Activated T-cell treated with anti-CD3 and anti-CD28 coated beads, Interleukin-2, amount 50 U/mL, for 72 hours (primary cell): Measurements from ENCODE around the gene FAM161B. TPM values are rescaled to one million over a fixed set of nuclear protein-coding genes. Genes with fewer than 3 reads are reported as not detected.

Experiments
- ATAC-seq, 2 donors: fragments of 150-1000 bp; cut with Tn5 transposase; replicated peaks in 1 of 2; 2 replicates each; pipeline ENCODE4 v1.10.0; 2021; ENCODE audit warnings: moderate library complexity in 2 of 2, mild to moderate bottlenecking in 1 of 2
- DNase-seq, 2 donors: peaks; one replicate each; pipeline ENCODE4 v3.0.0; 2021 to 2022; ENCODE audit warnings: mixed read lengths in 1 of 2
- H3K27ac Mint-ChIP-seq: one replicate; pipeline ENCODE4 v1.8.0; 2022; ENCODE audit warnings: mild to moderate bottlenecking, moderate library complexity, mixed read lengths
- H3K27me3 Mint-ChIP-seq: one replicate; pipeline ENCODE4 v1.8.0; 2022; ENCODE audit warnings: low read depth, mixed read lengths
- H3K36me3 Mint-ChIP-seq, 2 donors: one replicate each; pipeline ENCODE4 v1.8.0; 2022; ENCODE audit warnings: mixed read lengths in 2 of 2, mild to moderate bottlenecking in 1 of 2; ENCODE audit not compliant: insufficient read depth in 2 of 2
- H3K4me1 Mint-ChIP-seq: one replicate; pipeline ENCODE4 v1.8.0; 2022; ENCODE audit warnings: low read depth, mixed read lengths
- H3K4me3 Mint-ChIP-seq, 2 donors: one replicate each; pipeline ENCODE4 v1.8.0; 2022; ENCODE audit warnings: mild to moderate bottlenecking in 2 of 2, mixed read lengths in 2 of 2, moderate library complexity in 2 of 2
- H3K9me3 Mint-ChIP-seq, 2 donors: one replicate each; pipeline ENCODE4 v1.8.0; 2022; ENCODE audit warnings: mixed read lengths in 2 of 2
- total RNA-seq, 2 donors: library from RNA; stranded (reverse); gene quantifications; one replicate each; pipeline ENCODE4 v1.2.3, GENCODE V29; 2022

The FAM161B gene
- total RNA-seq, 2 donors from 2014 or later: 2.7 to 3.1 TPM

DNA sequence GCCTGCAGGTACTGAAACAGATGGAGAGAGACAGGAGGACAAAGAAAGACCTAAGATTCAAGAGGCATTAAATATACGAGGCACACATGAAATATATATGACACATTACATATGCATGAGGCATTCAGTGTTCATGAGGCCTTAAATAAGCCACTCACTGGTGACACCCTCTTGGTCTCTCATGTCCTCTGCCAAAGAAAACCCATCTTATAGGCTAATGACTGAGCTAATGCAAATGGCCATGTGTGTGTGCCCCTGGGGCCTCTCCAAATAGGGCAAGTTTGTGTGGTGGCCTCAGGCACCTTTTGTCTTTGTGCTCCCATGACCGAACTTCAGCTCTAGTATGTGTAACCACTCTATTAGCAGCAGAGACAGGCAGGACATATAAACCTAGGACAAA, 19.0 kb upstream of the FAM161B start:
- Mint-ChIP-seq H3K36me3 (peaks cover under 1 to 3% of the 10 kb centered on the region in 2 donors), H3K9me3 (no peaks in the 10 kb centered on the region), H3K27me3 (no peaks in the 10 kb centered on the region), H3K4me3 (no peak overlapping the region), H3K4me1 (no peaks in the 10 kb centered on the region), H3K27ac (no peak overlapping the region)
- ATAC-seq: no peak
- DNase-seq: no peak

DNA sequence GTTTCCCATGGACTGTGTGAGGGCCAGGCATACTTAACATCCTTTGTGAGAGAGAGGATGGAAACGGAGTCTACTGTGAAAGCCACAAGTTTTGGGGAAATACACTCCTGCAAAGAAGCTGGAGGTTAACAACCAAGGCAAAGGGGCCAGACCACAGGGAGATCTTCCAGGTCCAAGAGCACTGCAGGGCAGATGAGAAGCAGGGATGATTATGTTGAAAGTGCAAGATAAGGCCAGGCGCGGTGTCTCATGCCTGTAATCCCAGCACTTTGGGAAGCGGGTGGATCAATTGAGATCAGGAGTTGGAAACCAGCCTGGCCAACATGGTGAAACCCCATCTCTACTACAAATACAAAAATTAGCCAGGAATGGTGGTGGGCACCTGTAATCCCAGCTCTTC, 15.3 kb upstream of the FAM161B start:
- no peak for ATAC-seq
- peaks cover 5 to 8% of the 10 kb centered on the region in 2 donors for H3K36me3 Mint-ChIP-seq

DNA sequence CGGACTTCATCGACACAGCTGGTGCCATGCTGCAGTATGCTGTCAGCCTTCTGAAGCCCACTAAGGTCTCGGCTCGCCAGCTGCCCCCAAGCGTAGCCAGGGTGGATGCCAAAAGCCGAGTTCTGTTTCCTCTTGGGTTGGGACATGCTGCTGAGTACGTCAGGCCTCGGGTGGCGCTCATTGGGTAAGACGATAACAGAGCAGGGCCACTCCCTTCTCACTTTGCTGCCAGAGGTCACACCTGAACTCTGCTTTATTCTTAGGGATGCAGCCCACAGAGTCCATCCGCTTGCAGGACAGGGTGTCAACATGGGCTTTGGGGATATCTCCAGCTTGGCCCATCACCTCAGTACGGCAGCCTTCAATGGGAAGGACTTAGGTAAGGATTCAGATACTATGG, 11.3 kb upstream of the FAM161B start:
- Mint-ChIP-seq H3K9me3 (no peaks in the 10 kb centered on the region), H3K36me3 (peaks cover 5 to 10% of the 10 kb centered on the region in 2 donors), H3K4me3 (no peak overlapping the region)

More for the DNA sequence above, 15.3 kb upstream of the FAM161B start:
- no peak for DNase-seq
- Mint-ChIP-seq H3K4me1 (no peaks in the 10 kb centered on the region), H3K9me3 (no peaks in the 10 kb centered on the region), H3K4me3 (no peak overlapping the region), H3K27ac (no peak overlapping the region), H3K27me3 (no peaks in the 10 kb centered on the region)

DNA sequence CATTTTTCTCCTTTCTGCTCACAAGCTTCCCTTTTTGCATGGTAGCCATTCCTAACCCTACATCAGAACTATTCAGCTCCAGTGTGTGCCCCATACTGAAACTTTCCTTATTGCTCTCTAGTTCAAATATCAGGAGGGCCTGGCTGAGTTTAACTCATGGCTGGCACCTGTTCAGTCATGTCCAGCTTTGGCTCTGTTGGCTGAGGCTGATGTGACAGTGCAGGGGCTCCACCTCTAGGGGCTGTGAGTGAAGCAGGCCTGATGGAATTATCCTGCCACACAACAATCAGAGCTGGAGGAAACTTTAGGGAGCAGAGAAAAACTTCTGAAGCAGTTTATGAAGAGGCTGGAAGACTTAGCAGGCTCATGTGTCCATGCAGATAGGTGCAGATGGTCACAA, 8.7 kb upstream of the FAM161B start:
- no peak overlapping the region for H3K4me3 Mint-ChIP-seq
- no peaks in the 10 kb centered on the region for H3K9me3 Mint-ChIP-seq
- peaks cover 3 to 11% of the 10 kb centered on the region in 2 donors for H3K36me3 Mint-ChIP-seq
- H3K4me1 Mint-ChIP-seq: no peaks in the 10 kb centered on the region
- peak overlapping the region; percentile 20 for H3K27ac Mint-ChIP-seq
- ATAC-seq (no peak), DNase-seq (no peak)
- H3K27me3 Mint-ChIP-seq: no peaks in the 10 kb centered on the region

More for the DNA sequence above, 11.3 kb upstream of the FAM161B start:
- no peak overlapping the region for H3K27ac Mint-ChIP-seq
- ATAC-seq: no peak
- H3K4me1 Mint-ChIP-seq: no peaks in the 10 kb centered on the region
- H3K27me3 Mint-ChIP-seq: no peaks in the 10 kb centered on the region
- no peak for DNase-seq

DNA sequence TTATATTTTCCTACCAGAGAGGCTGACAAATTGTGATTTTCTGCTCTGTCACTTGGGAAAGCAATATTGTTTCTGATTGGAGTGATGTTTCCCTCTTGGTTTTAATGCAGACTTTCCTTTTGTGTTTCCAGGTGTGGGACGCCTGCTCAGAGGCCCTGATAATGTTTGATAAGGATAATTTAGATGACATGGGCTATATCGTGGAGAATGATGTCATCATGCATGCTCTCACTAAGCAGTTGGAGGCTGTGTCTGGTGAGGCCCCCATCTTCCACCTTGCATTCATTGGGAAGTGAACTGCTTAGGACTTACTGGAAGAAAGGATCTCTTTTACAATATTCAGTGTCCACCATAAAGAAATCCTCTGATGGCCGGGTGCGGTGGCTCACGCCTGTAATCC, 5.8 kb upstream of the FAM161B start:
- ATAC-seq (no peak), DNase-seq (no peak)
- Mint-ChIP-seq H3K27ac (no peak overlapping the region), H3K36me3 (peaks cover 3 to 7% of the 10 kb centered on the region in 2 donors), H3K4me3 (no peak overlapping the region), H3K9me3 (no peaks in the 10 kb centered on the region), H3K27me3 (no peaks in the 10 kb centered on the region), H3K4me1 (peaks cover 11% of the 10 kb centered on the region)

DNA sequence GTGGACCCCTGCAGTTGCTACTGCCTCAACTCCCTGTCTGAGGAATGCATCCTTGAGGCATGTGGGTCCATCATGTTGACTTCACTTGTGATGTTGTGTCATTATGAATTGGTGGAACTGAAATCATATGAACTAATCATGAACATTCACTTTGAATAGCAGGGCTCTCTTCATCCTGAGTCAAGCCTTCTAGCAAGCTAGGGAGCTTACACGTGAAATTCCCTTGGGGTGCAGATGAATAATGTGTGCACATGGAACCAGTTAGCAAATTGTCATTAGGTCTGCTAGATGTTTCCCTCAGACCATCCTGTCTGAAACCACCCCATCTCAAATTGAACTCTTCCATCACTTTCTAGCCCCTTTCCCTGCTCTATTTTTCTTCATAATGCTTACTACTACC, 3.8 kb upstream of the FAM161B start:
- Mint-ChIP-seq H3K36me3 (peaks cover 0 to 7% of the 10 kb centered on the region in 2 donors), H3K9me3 (no peaks in the 10 kb centered on the region), H3K27me3 (no peaks in the 10 kb centered on the region), H3K27ac (no peak overlapping the region), H3K4me3 (no peak overlapping the region), H3K4me1 (peaks cover 11% of the 10 kb centered on the region)
- DNase-seq (no peak), ATAC-seq (no peak)

DNA sequence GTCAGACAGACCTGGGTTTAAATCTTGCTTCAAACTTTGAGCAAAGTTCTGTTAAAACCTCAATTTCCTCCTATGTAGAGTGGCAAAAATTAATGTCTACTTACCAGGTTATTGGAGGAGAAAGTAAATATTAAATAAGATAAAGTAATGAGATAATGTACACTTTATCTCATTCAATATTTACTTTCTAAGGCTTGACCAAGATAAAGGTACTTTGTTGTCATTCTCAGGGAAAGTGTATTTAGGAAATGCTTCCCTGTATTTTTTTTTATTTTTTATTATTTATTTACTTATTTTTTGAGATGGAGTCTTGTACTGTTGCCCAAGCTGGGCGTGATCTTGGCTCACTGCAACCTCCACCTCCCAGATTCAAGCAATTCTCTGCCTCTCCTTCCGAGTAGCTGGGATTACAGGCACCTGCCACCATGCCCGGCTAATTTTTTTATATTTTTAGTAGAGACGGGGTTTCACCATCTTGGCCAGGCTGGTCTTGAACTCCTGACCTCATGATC, 4.7 kb downstream of the FAM161B start:
- no peaks in the 10 kb centered on the region for H3K9me3 Mint-ChIP-seq
- no peaks in the 10 kb centered on the region for H3K27me3 Mint-ChIP-seq
- DNase-seq (no peak), ATAC-seq (no peak)
- no peaks in the 10 kb centered on the region for H3K36me3 Mint-ChIP-seq
- no peaks in the 10 kb centered on the region for H3K4me1 Mint-ChIP-seq
- no peak overlapping the region for H3K4me3 Mint-ChIP-seq
- no peak overlapping the region for H3K27ac Mint-ChIP-seq

DNA sequence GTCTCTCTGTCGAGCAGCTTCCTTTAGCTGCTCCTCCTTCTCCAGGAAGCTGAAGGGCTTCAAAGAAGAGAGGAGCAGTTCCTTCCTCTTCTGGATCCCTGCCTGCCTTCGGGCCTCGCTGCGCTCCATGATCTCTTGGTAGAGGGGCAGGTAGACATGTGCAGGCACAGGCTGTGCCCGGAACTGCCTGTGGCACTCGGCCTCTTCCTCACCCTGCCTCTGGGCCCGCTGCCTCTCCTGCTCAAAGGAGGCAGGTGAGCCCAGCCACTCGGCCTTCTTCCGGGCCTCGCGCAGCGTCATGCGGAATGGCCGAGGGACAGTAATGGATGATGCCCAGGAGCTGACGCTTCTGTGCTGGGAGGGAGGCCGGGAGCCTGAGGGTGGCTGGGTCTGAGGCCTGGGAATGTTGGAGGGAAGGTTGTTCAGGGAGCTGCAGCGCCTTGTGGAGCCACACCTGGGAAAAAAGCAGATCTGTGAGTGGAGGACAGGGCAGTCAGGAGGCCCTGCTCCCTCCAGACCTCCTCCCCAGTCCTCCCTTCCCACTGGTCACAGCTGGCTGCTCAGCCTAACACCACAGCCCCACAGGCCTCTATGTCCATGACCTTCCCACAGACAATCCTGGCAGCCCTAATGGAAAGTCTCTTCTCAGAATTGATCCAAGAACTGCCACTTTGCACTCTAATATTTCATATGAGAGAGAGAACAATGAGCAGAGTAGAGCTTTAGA, 5.3 kb downstream of the FAM161B start:
- Mint-ChIP-seq H3K4me1 (no peaks in the 10 kb centered on the region), H3K27ac (no peak overlapping the region), H3K9me3 (no peaks in the 10 kb centered on the region), H3K27me3 (no peaks in the 10 kb centered on the region), H3K36me3 (no peaks in the 10 kb centered on the region), H3K4me3 (no peak overlapping the region)
- no peak for ATAC-seq
- no peak for DNase-seq

DNA sequence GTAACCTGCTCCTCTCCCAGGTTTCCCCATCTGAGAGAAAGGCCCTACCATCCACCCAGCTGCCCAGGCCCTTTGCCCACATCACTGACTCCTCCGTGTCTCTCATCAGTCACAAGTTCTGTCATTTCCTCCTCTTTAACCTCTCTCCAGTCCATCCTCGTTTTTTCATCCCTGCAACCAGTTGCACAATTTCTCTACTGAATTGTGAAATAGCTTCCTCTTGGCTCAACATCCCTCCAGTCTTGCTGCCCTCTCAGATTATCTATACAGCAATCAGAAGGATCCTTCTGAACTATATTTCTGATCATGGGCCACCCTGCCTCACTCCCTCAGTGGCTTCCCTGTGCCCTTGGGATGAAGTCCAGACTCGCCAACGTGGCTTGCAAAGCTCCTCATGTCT, 6.8 kb downstream of the FAM161B start:
- no peak for ATAC-seq
- Mint-ChIP-seq H3K36me3 (no peaks in the 10 kb centered on the region), H3K27me3 (no peaks in the 10 kb centered on the region), H3K4me3 (no peak overlapping the region), H3K4me1 (no peaks in the 10 kb centered on the region), H3K27ac (peak overlapping the region; percentile 1), H3K9me3 (no peaks in the 10 kb centered on the region)
- no peak for DNase-seq

DNA sequence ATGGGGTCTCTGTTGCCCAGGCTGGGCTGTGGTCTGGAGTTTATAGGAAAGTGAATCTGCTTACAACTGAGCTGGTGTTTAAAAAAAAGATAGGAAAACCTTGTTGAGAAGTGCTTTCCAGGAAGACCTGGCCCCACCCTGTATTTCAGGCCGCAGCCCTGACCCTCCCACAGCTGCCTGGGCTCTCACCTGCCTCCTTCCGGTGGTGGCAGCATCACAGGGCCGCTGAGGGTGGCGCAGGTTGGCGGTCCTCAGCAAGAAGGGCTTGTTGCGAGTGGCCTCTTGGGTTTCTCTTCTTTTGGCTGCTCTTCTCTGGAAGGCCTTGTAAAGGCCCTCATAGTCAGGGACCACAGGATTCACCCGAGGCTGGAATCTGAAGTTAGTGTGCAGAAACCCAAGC, 7.7 kb downstream of the FAM161B start:
- Mint-ChIP-seq H3K4me3 (no peak overlapping the region), H3K9me3 (no peaks in the 10 kb centered on the region), H3K36me3 (no peaks in the 10 kb centered on the region), H3K4me1 (no peaks in the 10 kb centered on the region), H3K27ac (no peak overlapping the region), H3K27me3 (no peaks in the 10 kb centered on the region)
- ATAC-seq (no peak), DNase-seq (no peak)

DNA sequence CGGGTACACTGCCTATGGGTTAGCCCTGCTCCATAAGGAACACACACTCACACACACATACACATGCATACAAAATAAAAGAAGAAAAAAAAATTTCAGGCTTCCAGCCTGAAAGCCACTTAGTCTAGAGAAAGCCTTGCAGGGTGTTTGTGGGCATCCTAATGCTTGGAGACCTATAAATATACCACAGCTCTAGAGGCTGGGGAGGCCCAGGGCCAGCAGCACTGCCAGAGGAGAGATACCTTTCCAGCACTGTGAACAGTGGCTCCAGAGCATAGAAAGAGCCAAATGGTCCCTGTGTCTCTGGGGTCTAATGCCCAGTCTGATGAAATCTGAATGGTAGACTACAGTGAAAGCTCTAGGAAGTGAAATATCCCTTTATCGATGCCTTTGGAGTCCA, 12.9 kb downstream of the FAM161B start:
- DNase-seq: no peak
- Mint-ChIP-seq H3K4me1 (no peaks in the 10 kb centered on the region), H3K36me3 (peaks cover 0 to 7% of the 10 kb centered on the region in 2 donors), H3K9me3 (no peaks in the 10 kb centered on the region), H3K4me3 (no peak overlapping the region), H3K27me3 (no peaks in the 10 kb centered on the region), H3K27ac (peak overlapping the region; percentile 5)
- no peak for ATAC-seq

DNA sequence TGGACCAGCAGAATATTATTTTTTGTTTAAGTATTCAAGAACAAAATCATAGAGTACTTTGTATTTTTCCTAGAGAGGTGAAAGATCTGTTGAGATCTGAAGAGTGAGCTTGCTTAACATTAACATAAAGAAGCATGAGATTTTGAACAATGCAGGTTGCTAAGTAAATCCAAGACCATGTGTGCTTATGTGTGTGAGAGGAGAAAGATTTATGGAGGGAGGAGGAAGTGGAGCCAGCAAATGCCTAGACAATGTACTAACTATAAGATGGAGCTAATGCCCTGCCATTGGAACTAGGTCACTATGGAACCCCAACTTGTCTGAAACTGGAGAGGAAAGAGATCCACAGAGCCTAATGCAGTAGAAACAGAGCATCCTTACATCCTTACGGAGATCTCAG, 13.3 kb downstream of the FAM161B start:
- H3K27ac Mint-ChIP-seq: peak overlapping the region; percentile 5
- no peaks in the 10 kb centered on the region for H3K4me1 Mint-ChIP-seq
- H3K36me3 Mint-ChIP-seq: peaks cover 0 to 10% of the 10 kb centered on the region in 2 donors
- no peak for DNase-seq
- H3K27me3 Mint-ChIP-seq: no peaks in the 10 kb centered on the region
- H3K4me3 Mint-ChIP-seq: no peak overlapping the region
- no peak for ATAC-seq
- H3K9me3 Mint-ChIP-seq: no peaks in the 10 kb centered on the region

DNA sequence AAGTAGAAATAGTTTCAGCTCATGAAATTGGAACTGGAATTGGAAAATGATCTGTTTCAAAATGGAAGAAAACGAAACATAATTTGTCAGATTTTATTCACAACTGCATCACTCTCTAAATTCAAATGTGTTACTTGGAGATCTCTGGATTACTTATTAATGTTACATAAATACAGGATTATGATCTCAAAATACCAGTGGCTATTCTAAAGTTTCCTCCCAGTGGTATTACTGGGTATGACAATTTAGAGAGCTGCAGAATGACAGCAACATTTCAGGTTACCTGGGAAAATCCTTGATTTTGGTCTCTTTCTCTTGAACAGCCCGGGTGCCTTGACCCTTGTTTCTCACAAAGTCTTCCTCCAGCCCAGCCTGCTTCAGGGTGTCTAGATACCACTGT, 14.2 kb downstream of the FAM161B start:
- Mint-ChIP-seq H3K4me3 (no peak overlapping the region), H3K27ac (peak overlapping the region; percentile 37), H3K27me3 (no peaks in the 10 kb centered on the region), H3K9me3 (no peaks in the 10 kb centered on the region), H3K36me3 (peaks cover 0 to 13% of the 10 kb centered on the region in 2 donors), H3K4me1 (no peaks in the 10 kb centered on the region)
- no peak for ATAC-seq
- DNase-seq: no peak

DNA sequence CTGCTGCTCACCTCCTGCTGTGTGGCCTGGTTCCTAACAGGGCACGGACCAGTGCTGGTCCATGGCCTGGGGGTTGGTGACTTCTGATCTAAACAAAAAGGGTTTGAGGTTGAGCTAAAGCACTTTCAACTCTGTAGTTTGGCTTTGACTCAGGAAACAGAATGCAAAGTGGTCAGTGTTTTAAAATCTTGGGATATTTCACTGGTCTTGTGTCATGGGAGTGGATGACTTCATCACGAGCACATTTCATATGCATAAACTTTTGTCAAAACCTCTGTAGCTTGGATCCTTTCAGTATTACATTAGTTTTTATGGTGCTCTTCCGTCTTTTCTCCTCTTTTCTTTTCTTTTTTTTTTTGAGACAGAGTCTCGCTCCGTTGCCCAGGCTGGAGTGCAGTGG, 25.6 kb downstream of the FAM161B start:
- H3K27me3 Mint-ChIP-seq: no peaks in the 10 kb centered on the region
- no peaks in the 10 kb centered on the region for H3K4me1 Mint-ChIP-seq
- DNase-seq (no peak), ATAC-seq (no peak)
- no peaks in the 10 kb centered on the region for H3K9me3 Mint-ChIP-seq
- peak overlapping the region; percentile 27 for H3K27ac Mint-ChIP-seq
- H3K36me3 Mint-ChIP-seq: peaks cover 8 to 53% of the 10 kb centered on the region in 2 donors
- no peak overlapping the region for H3K4me3 Mint-ChIP-seq
